Measurements from ENCODE around the gene LRRC3B. TPM values are rescaled to one million over a fixed set of nuclear protein-coding genes. Genes with fewer than 3 reads are reported as not detected.

The LRRC3B gene
- total RNA-seq, 4 donors from 2014 or later: not detected

DNA sequence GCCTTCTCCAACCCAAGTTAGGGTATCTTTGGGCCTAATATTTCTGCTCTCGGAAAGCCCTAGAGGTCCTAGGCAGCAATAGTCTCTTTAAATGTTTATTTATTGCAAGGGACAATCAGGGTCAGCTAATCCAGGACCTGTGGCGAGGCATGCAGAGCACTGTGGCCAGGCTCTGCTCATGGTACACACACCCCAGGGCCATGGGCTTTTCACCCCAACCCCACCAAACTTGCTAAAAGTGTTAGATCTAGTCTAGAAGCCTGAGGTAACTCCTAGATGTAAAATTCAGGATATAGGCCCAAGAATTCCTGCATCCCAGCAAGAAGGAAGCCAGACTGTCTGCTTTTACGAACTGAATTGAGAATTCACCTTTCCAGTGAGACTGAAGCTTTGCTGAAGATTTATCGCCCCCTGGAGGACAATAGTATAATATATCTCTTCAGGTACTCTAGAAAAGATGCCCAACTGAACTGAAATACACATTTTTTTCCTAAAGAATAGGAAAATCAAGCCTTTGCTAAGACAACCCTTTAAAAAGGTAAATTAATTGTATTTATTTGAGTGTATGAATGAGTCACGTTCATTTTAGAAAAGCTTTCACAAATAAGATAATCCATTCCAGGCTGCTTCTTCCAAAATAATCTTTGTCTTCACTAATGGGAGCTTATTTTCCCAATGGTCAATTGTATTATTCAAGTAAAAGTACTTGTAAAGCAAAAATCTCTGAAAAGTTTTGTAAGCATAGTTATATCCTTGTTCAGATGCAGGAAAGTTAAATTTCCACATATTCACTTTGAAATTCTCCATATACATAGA lies 89.8 kb downstream of the LRRC3B start:
- TF ChIP-seq, protein P1, sequence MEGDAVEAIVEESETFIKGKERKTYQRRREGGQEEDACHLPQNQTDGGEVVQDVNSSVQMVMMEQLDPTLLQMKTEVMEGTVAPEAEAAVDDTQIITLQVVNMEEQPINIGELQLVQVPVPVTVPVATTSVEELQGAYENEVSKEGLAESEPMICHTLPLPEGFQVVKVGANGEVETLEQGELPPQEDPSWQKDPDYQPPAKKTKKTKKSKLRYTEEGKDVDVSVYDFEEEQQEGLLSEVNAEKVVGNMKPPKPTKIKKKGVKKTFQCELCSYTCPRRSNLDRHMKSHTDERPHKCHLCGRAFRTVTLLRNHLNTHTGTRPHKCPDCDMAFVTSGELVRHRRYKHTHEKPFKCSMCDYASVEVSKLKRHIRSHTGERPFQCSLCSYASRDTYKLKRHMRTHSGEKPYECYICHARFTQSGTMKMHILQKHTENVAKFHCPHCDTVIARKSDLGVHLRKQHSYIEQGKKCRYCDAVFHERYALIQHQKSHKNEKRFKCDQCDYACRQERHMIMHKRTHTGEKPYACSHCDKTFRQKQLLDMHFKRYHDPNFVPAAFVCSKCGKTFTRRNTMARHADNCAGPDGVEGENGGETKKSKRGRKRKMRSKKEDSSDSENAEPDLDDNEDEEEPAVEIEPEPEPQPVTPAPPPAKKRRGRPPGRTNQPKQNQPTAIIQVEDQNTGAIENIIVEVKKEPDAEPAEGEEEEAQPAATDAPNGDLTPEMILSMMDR (IDR thresholded peaks at IDR 0.05; ENCODE audit: low read depth): no peak

DNA sequence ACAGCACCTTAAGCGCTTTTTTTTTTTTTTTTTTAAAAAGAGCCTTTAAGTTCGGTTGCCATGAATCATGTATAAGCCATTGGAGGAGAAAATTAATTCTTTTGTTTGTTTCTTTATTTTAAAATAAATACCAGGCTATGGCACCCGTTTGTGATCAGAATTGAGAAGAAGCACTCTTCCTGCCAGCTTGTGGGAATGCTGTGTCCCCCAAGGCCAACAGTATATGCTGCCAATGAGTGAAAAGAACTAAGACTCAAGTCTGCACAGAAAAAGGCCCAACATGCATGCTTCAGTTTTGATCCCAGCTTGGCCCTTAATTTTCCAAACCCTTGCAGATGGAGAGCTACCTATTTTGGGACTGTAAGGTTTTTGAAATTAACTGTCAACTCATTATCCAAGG lies 90.5 kb downstream of the LRRC3B start:
- TF ChIP-seq, protein P1 (IDR thresholded peaks at IDR 0.05; ENCODE audit: low read depth): no peak

DNA sequence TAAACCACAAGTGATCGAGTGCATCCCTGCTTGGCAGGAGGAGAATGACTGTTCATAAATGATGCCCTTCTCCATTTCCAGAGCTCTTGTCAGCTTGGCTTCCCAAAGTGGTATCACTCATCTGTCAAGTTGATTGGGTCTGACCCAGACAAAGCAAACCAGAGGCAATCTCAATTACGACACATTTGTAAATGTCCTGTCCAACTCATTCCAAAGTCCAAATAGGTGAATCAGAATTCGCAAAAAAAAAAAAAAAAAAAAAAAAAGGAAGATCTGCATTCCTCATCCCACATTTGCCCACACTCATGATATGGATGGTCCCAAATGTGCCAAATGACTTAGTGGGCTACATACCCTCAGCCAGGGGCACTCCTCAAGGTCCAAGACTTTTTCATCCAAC lies 91.9 kb downstream of the LRRC3B start:
- TF ChIP-seq, protein P1 (IDR thresholded peaks at IDR 0.05; ENCODE audit: low read depth): no peak

DNA sequence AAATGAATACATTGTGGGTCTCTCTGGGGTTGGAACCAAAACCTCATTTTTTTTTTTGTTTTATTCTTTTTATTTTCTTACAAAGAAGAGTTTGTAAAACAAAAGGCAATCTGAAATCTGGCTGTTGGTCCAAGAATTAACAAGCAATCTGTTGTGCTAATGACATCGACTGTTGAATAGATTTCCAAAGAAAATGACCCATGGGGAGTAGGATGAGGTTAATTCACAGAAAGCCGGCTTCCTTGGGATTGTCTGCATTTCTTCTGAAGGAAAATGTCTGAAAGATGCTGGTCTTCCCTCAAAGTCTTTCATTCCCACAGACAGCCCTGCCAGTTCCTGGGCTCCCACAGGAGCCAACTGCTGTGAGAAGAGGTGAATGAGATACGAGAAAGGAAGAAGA lies 92.9 kb downstream of the LRRC3B start:
- TF ChIP-seq, protein P1 (IDR thresholded peaks at IDR 0.05; ENCODE audit: low read depth): no peak

DNA sequence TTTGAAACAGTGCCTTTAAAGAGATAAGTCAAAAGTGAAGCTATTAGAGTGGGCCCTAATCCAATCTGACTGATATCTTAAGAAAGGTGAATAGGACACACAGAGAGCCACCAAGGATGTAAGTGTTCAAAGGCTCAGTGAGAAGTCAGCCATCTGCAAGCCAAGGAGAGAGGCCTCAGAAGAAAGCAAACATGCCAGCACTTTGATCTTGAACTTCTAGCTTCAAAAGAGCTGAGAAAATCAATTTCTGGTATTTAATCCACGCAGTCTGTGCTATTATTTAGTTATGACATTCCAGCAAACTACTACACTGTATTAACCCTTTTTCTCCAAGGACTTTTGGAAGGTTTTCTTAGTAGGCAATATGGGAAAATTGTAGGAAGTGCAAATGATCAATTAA lies 95.7 kb downstream of the LRRC3B start:
- TF ChIP-seq, protein P1 (IDR thresholded peaks at IDR 0.05; ENCODE audit: low read depth): no peak

DNA sequence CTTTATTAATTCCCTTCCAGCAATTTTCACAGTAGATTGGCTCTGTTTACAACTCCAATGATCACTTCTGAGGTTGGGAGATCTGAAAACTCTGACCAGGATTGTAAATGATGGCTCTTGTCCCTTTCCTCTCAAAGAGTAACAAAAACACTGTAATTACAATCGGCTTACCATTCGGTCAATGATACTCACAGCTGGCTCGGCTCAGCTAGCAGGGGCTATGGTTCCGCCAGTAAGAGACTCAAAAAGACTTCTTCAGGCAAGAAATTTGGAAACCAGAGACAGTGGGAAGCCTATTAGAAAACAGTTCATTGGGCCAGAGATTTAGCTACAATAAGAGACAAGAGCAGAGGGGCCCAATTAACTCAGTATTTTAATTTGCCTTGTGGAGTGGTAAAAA lies 96.6 kb downstream of the LRRC3B start:
- TF ChIP-seq, protein P1 (IDR thresholded peaks at IDR 0.05; ENCODE audit: low read depth): no peak

DNA sequence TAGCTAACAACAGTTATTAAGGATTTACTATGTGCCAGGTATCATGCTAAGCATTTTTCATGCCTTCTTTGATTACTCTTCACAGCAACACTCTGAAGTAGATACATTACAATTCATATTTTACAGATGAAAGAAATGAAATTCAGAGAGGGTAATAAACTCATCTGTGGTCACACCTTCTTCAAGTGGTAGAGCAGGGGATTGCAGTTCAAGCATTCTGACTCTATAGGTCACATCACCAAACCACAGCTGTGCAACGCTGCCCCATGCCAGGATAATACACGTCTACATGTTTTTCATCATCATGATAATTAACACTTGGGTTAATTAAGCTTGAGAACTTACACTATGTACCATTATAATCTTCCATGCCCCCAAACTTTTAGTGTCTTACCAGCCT lies 98.5 kb downstream of the LRRC3B start:
- TF ChIP-seq, protein P1 (IDR thresholded peaks at IDR 0.05; ENCODE audit: low read depth): no peak

Data from subcutaneous adipose tissue (tissue), 4 donors.